ENCODE measurements around the gene ASB10. TPM values are rescaled to one million over a fixed set of nuclear protein-coding genes. Genes with fewer than 3 reads are reported as not detected.

Gene ASB10
- total and polyA plus RNA-seq, 2 of the 4 experiments (the other 2 are of a cell fraction): not detected

- Histone ChIP-seq H3K4ac (ENCODE audit: low read depth, low read length) (no peak overlapping the region), H3K9me1 (ENCODE audit: insufficient read depth, low read length) (peaks cover 3% of the 10 kb centered on the region; the same call in 1 of the 2 replicates), H3K23ac (ENCODE audit: low read depth, low read length) (no peak overlapping the region), H2BK5ac (ENCODE audit: low read depth, low read length, poor library complexity, severe bottlenecking) (no peak overlapping the region), H3K56ac (ENCODE audit: extremely low read depth, insufficient read depth, low read length) (no peak overlapping the region), H2BK120ac (ENCODE audit: low read depth, low read length) (no peak overlapping the region), H3K4me1 (ENCODE audit: control insufficient read depth, insufficient read depth, low read length) (no peaks in the 10 kb centered on the region), H4K8ac (ENCODE audit: low read depth in 2 of 2, low read length in 2 of 2) (no peak overlapping the region), H3K27me3 (ENCODE audit: control insufficient read depth, insufficient read depth, low read length) (no peaks in the 10 kb centered on the region), H2BK20ac (ENCODE audit: low read depth, low read length) (no peak overlapping the region), H4K20me1 (ENCODE audit: insufficient read depth, low read length) (peaks cover 3% of the 10 kb centered on the region; the same call in 1 of the 2 replicates), H2BK15ac (ENCODE audit: low read depth, low read length) (no peak overlapping the region), H3K4me3 (ENCODE audit: insufficient read depth, low read depth, low read length) (no peak overlapping the region), H2AK9ac (replicated peaks; ENCODE audit: low read depth, low read length, poor library complexity) (no peak overlapping the region), H3K36me3 (ENCODE audit: control insufficient read depth, insufficient read depth, low read length) (peaks cover 79% of the 10 kb centered on the region), H2AFZ (replicated peaks; ENCODE audit: low read length, poor library complexity) (no peak overlapping the region), H3K27ac (ENCODE audit: insufficient read depth, low read length) (no peak overlapping the region), H4K5ac (ENCODE audit: low read depth, low read length) (no peak overlapping the region), H3K18ac (ENCODE audit: low read depth, low read length) (no peak overlapping the region), H4K91ac (ENCODE audit: insufficient read depth, low read depth, low read length) (no peak overlapping the region), H2AK5ac (ENCODE audit: low read depth, low read length) (no peak overlapping the region), H3K4me2 (ENCODE audit: low read depth, low read length) (no peak overlapping the region), H3K14ac (replicated peaks; ENCODE audit: low read depth, low read length) (no peak overlapping the region), H3K9me3 (ENCODE audit: control insufficient read depth, insufficient read depth, low read length) (no peaks in the 10 kb centered on the region), H3K9ac (ENCODE audit: low read depth, low read length) (no peak overlapping the region), H3K79me1 (ENCODE audit: low read depth in 1 of 2, low read length in 2 of 2) (peaks cover 0 to 4% of the 10 kb centered on the region in 2 experiments; a peak in 1 of 4 replicates)
- intact Hi-C loops (cut with micrococcal nuclease): no loop called here
- 80% methylated on average over 1 of the region's 18 CpGs; no CpG with 5 or more reads in 1 of the 2 experiments for WGBS, 2 experiments (ENCODE audit: extremely low coverage in 2 of 2, insufficient read length in 1 of 2)
- DNase-seq (no peak), ATAC-seq (ENCODE audit: low read depth) (peak; percentile 30; the same call in 1 of the 2 replicates)
- in situ Hi-C loops (cut with MboI; ENCODE audit: low sequenced_read_pairs): no loop called here
- CTCF ChIA-PET: no interaction called here
- TF ChIP-seq SMC3 (IDR thresholded peaks at IDR 0.05; ENCODE audit: low read depth, low read length) (no peak), CEBPB (IDR thresholded peaks at IDR 0.05; ENCODE audit: low read depth, low read length) (no peak), RCOR1 (IDR thresholded peaks at IDR 0.05; ENCODE audit: insufficient replicate concordance, low read length) (no peak), BHLHE40 (IDR thresholded peaks at IDR 0.05; ENCODE audit: low read depth, low read length) (no peak), RAD21 (IDR thresholded peaks at IDR 0.05; ENCODE audit: low read length) (no peak), POLR2A (IDR thresholded peaks at IDR 0.05; ENCODE audit: low read depth, low read length) (no peak), CHD1 (IDR thresholded peaks at IDR 0.05; ENCODE audit: low read depth, low read length) (no peak), MAFK (IDR thresholded peaks at IDR 0.05; ENCODE audit: low read depth, low read length) (no peak), MAZ (IDR thresholded peaks at IDR 0.05; ENCODE audit: borderline replicate concordance, low read depth, low read length) (no peak), CTCF (conservative IDR thresholded peaks at IDR 0.05; ENCODE audit: low read depth, low read length) (no peak), RFX5 (IDR thresholded peaks at IDR 0.05; ENCODE audit: low read depth, low read length) (no peak), FOS (IDR thresholded peaks at IDR 0.05; ENCODE audit: low read depth, low read length) (no peak), NFE2L2 (IDR thresholded peaks at IDR 0.05; ENCODE audit: low read depth, low read length) (no peak)
- TF ChIP-seq, protein P1, sequence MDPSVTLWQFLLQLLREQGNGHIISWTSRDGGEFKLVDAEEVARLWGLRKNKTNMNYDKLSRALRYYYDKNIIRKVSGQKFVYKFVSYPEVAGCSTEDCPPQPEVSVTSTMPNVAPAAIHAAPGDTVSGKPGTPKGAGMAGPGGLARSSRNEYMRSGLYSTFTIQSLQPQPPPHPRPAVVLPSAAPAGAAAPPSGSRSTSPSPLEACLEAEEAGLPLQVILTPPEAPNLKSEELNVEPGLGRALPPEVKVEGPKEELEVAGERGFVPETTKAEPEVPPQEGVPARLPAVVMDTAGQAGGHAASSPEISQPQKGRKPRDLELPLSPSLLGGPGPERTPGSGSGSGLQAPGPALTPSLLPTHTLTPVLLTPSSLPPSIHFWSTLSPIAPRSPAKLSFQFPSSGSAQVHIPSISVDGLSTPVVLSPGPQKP (IDR thresholded peaks at IDR 0.05; ENCODE audit: borderline replicate concordance, low read depth, low read length): no peak
- BruUV-seq (replicated peaks): no TSS peak
- POLR2A ChIA-PET (ENCODE audit: unreplicated experiment): no interaction called here
- dilution Hi-C loops (cut with HindIII; ENCODE audit: low sequenced_read_pairs, unreplicated experiment): no loop called here
Measured at GRCh38 chr7:151139071-151139790, 47.8 kb downstream of the ASB10 start.

Data from IMR-90 (cell line).